ENCODE measurements around the gene ARMC9.

Gene ARMC9

GRCh38 chr2:231318436-231318835 lies 120.0 kb downstream of the ARMC9 start:
- DNase-seq: no peak

- no peak for DNase-seq
These were observed 120.5 kb downstream of the ARMC9 start for GRCh38 chr2:231318954-231319353.

GRCh38 chr2:231319867-231320266 lies 121.4 kb downstream of the ARMC9 start:
- DNase-seq: no peak

- no peak for DNase-seq
These were observed 122.6 kb downstream of the ARMC9 start for GRCh38 chr2:231321021-231321420.

- peak; percentile 96 for DNase-seq
These were observed 123.3 kb downstream of the ARMC9 start for GRCh38 chr2:231321556-231322334.

- no peak for DNase-seq
These were observed 124.9 kb downstream of the ARMC9 start for GRCh38 chr2:231323316-231323715.

GRCh38 chr2:231325826-231326225 lies 127.4 kb downstream of the ARMC9 start:
- DNase-seq: no peak

GRCh38 chr2:231326404-231326803 lies 128.0 kb downstream of the ARMC9 start:
- DNase-seq: no peak

- no peak for DNase-seq
These were observed 131.9 kb downstream of the ARMC9 start for GRCh38 chr2:231330311-231330710.

- DNase-seq: no peak
These were observed 133.1 kb downstream of the ARMC9 start for GRCh38 chr2:231331533-231331932.

GRCh38 chr2:231332388-231332787 lies 134.0 kb downstream of the ARMC9 start:
- DNase-seq: no peak

- DNase-seq: no peak
These were observed 134.6 kb downstream of the ARMC9 start for GRCh38 chr2:231332872-231333500.

GRCh38 chr2:231334179-231334930 lies 135.9 kb downstream of the ARMC9 start:
- no peak for DNase-seq

- DNase-seq: no peak
These were observed 136.6 kb downstream of the ARMC9 start for GRCh38 chr2:231334981-231335380.

- DNase-seq: no peak
These were observed 137.2 kb downstream of the ARMC9 start for GRCh38 chr2:231335591-231335990.

GRCh38 chr2:231336236-231336635 lies 137.8 kb downstream of the ARMC9 start:
- DNase-seq: no peak

- no peak for DNase-seq
These were observed 138.3 kb downstream of the ARMC9 start for GRCh38 chr2:231336700-231337099.

- DNase-seq: no peak
These were observed 139.7 kb downstream of the ARMC9 start for GRCh38 chr2:231337807-231338759.

- no peak for DNase-seq
These were observed 140.9 kb downstream of the ARMC9 start for GRCh38 chr2:231339316-231339715.

GRCh38 chr2:231341100-231341499 lies 142.7 kb downstream of the ARMC9 start:
- no peak for DNase-seq

- no peak for DNase-seq
These were observed 143.8 kb downstream of the ARMC9 start for GRCh38 chr2:231342061-231342711.
